LNCaP clone FGC (cell line): ENCODE results near the gene MBLAC1.
"Not testable (repeated sequence)": the region's sequence is repeated elsewhere in the genome, so short reads cannot be mapped to it uniquely, and the experiment has no call there.

Experiments used
- DNase-seq: peaks from one replicate; pipeline ENCODE4 v3.0.0-alpha.2; 2011; ENCODE audit warnings: low read depth
- H3K4me3 ChIP-seq: 2 replicates; pipeline ENCODE4 v1.5.1; 2011; ENCODE audit warnings: mild to moderate bottlenecking, low read depth, low read length, control low read depth
- TF ChIP-seq, protein P1 (sequence below): IDR thresholded peaks from 2 replicates; pipeline ENCODE4 v1.5.1; 2012; ENCODE audit warnings: mild to moderate bottlenecking; ENCODE audit not compliant: control insufficient read depth, insufficient read depth; ENCODE audit errors: extremely low read depth

Gene MBLAC1

DNA sequence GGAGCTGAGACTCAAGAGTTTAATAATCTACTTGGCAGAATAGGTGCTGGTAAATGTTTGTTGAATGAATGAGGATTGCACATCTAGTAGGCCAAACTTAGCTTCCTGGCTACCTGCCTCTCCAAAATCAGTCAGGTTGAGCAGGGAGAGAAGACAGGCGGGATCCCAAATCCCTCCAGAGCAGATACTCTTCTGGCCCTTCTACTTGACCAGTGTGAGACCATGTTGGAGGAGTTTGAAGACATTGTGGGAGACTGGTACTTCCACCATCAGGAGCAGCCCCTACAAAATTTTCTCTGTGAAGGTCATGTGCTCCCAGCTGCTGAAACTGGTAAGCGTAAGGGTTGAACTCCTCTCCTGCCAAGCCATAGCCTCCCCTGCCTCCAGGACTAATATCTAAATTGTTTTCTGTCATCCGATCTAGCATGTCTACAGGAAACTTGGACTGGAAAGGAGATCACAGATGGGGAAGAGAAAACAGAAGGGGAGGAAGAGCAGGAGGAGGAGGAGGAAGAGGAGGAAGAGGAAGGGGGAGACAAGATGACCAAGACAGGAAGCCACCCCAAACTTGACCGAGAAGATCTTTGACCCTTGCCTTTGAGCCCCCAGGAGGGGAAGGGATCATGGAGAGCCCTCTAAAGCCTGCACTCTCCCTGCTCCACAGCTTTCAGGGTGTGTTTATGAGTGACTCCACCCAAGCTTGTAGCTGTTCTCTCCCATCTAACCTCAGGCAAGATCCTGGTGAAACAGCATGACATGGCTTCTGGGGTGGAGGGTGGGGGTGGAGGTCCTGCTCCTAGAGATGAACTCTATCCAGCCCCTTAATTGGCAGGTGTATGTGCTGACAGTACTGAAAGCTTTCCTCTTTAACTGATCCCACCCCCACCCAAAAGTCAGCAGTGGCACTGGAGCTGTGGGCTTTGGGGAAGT is 2.2 kb upstream of the MBLAC1 start:
- no peak for DNase-seq
- H3K4me3 ChIP-seq = no peak overlapping the region
- TF ChIP-seq, protein P1, sequence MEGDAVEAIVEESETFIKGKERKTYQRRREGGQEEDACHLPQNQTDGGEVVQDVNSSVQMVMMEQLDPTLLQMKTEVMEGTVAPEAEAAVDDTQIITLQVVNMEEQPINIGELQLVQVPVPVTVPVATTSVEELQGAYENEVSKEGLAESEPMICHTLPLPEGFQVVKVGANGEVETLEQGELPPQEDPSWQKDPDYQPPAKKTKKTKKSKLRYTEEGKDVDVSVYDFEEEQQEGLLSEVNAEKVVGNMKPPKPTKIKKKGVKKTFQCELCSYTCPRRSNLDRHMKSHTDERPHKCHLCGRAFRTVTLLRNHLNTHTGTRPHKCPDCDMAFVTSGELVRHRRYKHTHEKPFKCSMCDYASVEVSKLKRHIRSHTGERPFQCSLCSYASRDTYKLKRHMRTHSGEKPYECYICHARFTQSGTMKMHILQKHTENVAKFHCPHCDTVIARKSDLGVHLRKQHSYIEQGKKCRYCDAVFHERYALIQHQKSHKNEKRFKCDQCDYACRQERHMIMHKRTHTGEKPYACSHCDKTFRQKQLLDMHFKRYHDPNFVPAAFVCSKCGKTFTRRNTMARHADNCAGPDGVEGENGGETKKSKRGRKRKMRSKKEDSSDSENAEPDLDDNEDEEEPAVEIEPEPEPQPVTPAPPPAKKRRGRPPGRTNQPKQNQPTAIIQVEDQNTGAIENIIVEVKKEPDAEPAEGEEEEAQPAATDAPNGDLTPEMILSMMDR = no peak

DNA sequence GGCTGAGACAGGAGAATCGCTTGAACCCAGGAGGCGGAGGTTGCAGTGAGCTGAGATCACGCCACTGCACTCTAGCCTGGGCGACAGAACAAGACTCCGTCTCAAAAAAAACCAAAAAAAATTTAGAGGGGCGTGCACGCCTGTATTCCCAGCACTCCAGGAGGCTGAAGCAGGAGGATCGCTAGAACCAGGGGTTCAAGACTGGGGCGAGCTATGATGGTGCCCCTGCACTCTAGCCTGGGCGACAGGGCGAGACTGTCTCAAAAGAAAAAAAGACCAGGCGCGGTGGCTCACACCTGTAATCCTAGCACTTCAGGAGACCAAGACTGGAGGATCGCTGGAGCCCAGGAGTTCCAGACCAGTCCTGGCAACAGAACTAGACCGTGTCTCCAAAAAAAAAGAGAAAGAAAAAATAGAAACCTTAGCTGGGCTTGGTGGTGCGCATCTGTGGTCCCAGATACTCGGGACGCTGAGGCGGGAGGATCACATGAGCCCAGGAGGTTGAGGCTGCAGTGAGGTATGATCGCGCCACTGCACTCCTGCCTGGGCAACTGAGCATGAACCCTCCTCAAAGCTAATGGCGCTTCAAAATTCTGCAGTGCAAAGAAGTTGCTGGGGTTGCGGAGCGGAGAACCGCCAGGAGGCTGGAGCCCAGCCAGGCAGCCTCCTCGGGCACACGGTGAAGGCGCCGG is 382 bp upstream of the MBLAC1 start:
- peak overlapping the region; percentile 90 for H3K4me3 ChIP-seq
- TF ChIP-seq, protein P1 = no peak
- DNase-seq = peak; percentile 56

DNA sequence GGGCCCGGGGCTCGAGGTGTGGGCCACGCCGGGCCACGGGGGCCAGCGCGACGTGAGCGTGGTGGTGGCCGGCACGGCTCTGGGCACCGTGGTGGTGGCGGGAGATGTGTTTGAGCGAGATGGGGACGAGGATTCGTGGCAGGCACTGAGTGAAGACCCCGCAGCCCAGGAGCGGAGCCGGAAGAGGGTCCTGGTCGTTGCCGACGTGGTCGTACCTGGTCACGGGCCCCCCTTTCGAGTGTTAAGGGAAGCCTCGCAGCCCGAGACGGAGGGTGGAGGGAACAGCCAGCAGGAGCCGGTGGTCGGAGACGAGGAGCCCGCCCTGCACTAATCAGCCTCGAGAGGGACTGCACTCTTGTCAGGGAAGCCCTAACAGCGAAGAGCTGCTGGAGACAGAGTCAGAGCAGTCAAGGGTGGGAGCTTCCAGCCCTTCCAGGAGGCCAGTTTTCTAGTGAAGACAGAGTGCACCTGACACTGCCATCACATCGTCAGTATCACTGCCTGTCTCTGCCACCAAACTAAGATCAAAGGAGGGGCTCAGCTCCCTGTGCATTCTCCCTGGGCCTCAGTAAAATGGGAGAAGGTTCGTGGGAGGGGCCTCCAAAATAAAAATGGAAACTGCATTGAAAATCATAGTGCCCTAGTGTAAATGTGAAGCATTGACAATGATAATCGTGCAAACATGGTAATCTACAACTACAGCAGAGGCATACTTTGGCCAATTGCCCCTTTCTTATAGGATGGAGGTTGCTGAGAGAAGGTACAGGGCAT is 1.3 kb downstream of the MBLAC1 start:
- no peak for DNase-seq
- TF ChIP-seq, protein P1 = no peak
- peak overlapping the region; percentile 90 for H3K4me3 ChIP-seq

DNA sequence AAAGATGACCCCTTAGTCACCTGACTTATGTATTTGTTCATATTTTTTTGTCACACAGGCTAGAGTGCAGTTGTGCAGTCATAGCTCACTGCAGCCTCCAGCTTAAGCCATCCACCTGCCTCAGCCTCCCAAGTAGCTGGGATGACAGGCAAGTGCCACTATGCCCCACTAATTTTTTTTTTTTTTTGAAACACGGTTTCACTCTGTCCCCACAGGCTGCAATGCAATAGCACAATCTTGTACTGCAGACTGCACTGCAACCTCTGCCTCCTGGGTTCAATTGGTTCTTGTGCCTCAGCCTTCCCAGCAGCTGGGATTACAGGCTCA is 1.8 kb downstream of the MBLAC1 start:
- no peak for DNase-seq
- TF ChIP-seq, protein P1 = no peak
- no peak overlapping the region; the same call in 1 of the 2 replicates for H3K4me3 ChIP-seq

DNA sequence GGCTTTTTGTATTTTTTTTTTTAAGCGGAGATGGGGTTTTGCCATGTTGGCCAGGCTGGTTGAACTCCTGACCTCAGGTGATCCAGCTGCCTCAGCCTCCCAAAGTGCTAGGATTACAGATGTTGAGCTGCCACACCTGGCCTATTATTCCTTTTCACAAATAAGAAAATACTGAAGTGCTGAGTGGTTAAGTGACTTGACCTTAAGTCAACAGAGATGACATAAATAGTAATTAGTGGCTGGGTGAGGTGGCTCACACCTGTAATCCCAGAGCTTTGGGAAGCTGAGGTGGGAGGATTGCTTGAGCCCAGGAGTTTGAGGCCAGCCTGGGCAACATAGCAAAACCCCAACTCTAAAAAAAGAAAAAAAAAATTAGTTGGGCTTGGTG is 3.4 kb downstream of the MBLAC1 start:
- not testable (repeated sequence) for DNase-seq, H3K4me3 ChIP-seq

DNA sequence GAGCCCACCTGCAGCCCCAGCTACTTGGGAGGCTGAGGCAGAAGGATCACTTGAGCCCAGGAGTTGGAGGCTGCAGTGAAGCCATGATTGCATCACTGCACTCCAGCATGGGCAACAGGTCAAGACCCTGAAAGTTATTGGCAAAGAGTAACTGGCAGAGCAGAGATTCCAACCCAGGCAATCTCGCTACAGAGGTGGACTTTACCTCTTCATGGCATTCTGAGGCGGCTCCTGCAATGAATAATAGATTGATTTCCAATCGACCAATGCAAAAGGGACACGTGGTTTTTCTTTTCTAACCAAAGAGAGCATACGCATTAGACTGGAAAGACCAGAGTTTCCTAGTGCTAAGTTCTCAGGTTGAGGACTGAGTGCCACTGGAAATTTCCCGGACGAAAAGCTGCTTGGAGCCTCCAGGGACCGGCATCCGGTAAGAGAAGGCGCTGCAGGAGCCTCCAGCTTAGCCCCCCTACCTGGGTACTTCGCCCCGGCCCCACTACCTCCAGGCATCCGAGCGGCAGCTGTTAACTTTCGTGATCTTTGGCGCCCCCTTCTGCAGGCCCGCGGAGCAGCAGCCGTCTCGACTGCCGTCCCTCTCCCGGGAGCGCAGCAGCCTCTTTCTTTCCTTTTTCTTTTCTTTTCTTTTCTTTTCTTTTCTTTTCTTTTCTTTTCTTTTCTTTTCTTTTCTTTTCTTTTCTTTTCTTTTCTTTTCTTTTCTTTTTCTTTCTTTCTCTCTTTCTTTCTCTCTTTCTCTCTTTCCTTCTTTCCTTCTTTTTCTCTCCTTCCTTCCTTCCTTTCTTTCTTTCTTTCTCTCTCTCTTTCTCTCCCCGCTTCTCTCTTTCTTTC is 4.1 kb downstream of the MBLAC1 start:
- TF ChIP-seq, protein P1 = peak; percentile 70
- DNase-seq = no peak
- no peak overlapping the region for H3K4me3 ChIP-seq
